DND-41 (cell line): ENCODE measurements around the gene HOATZ.

Source experiments
- CTCF ChIP-seq: IDR thresholded peaks from 2 replicates; pipeline ENCODE4 v1.5.1; 2012; ENCODE audit warnings: borderline replicate concordance, low read length, moderate library complexity, mild to moderate bottlenecking; ENCODE audit not compliant: poor library complexity, severe bottlenecking; ENCODE audit errors: extremely low read depth
- EZH2 ChIP-seq: IDR thresholded peaks from 3 replicates; pipeline ENCODE4 v1.6.1; 2012; ENCODE audit warnings: borderline replicate concordance, low read depth, mild to moderate bottlenecking, moderate library complexity, low read length, inconsistent platforms; ENCODE audit not compliant: severe bottlenecking

- TF ChIP-seq CTCF (no peak), EZH2 (no peak)
Observed at GRCh38 chr11:111575740-111576139, 61.2 kb downstream of the HOATZ start.
